GM18867 (cell line): Measurements from ENCODE around the gene NUDT19.
"Not testable (repeated sequence)": the region's sequence is repeated elsewhere in the genome, so short reads cannot be mapped to it uniquely, and the experiment has no call there.

ENCODE experiments used
- ATAC-seq: cut with Tn5 transposase; IDR thresholded peaks from one replicate; pipeline ENCODE4 v1.9.1; 2021; ENCODE audit warnings: mild to moderate bottlenecking, moderate library complexity; ENCODE audit not compliant: unreplicated experiment

NUDT19 gene

GRCh38 chr19:32674931-32675719, 16.5 kb upstream of the NUDT19 start, which contains the start of gene ANKRD27:
Gene ANKRD27, minus strand, starts transcription at chr19:32675180. Its CDS starts 16,165 bp downstream, at chr19:32659015.
- peak; percentile 95 for ATAC-seq

GRCh38 chr19:32675720-32676185, 15.9 kb upstream of the NUDT19 start, which contains the start of gene RGS9BP:
Gene RGS9BP, plus strand, starts transcription at chr19:32675848. Its CDS starts 416 bp downstream, at chr19:32676264.
- ATAC-seq: peak; percentile 34

- no peak for ATAC-seq
These were observed 15.3 kb upstream of the NUDT19 start for GRCh38 chr19:32676186-32676894.

GRCh38 chr19:32676895-32677359, 14.7 kb upstream of the NUDT19 start:
- no peak for ATAC-seq

- no peak for ATAC-seq
These were observed 14.0 kb upstream of the NUDT19 start for GRCh38 chr19:32677657-32678056.

GRCh38 chr19:32680986-32681385, 10.6 kb upstream of the NUDT19 start:
- ATAC-seq: no peak

GRCh38 chr19:32682317-32682716, 9.3 kb upstream of the NUDT19 start:
- ATAC-seq: no peak

GRCh38 chr19:32686847-32687475, 4.7 kb upstream of the NUDT19 start:
- no peak for ATAC-seq

GRCh38 chr19:32687681-32688080, 3.9 kb upstream of the NUDT19 start:
- no peak for ATAC-seq

- ATAC-seq: no peak
These were observed 3.3 kb upstream of the NUDT19 start for GRCh38 chr19:32688311-32688710.

GRCh38 chr19:32691952-32692726, 518 bp downstream of the NUDT19 start:
- peak; percentile 65 for ATAC-seq

GRCh38 chr19:32692727-32693061, 1.1 kb downstream of the NUDT19 start:
- no peak for ATAC-seq

GRCh38 chr19:32693151-32694108, 1.8 kb downstream of the NUDT19 start:
- ATAC-seq: not testable (repeated sequence)

- not testable (repeated sequence) for ATAC-seq
These were observed 2.7 kb downstream of the NUDT19 start for GRCh38 chr19:32694316-32694715.

GRCh38 chr19:32694851-32695250, 3.2 kb downstream of the NUDT19 start:
- not testable (repeated sequence) for ATAC-seq

GRCh38 chr19:32695506-32695905, 3.9 kb downstream of the NUDT19 start:
- ATAC-seq: not testable (repeated sequence)

- not testable (repeated sequence) for ATAC-seq
These were observed 5.2 kb downstream of the NUDT19 start for GRCh38 chr19:32696771-32697170.

- ATAC-seq: not testable (repeated sequence)
These were observed 8.5 kb downstream of the NUDT19 start for GRCh38 chr19:32700129-32700528.

GRCh38 chr19:32702010-32702409, 10.4 kb downstream of the NUDT19 start:
- no peak for ATAC-seq
